ENCODE measurements around the gene FBXO11.

DNA sequence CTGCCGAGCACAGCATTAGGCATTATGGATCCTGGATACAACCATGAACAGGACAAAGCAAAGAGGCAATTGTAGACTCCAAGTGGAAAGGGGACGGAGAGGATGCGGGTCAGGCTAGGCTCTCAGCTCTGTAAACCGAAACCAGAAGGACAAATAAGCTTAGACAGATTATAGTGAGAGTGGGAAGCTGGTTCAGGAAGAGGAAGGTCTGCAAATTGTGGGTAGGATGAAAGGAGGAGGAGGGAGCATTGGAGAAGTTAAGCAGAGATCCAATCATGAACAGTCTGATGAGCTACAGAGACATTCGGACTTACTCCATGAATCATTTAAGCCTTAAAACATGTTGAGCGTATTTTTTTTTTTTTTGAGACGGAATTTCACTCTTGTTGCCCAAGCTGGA is 120.3 kb downstream of the FBXO11 start:
- no peak for TF ChIP-seq POLR2A (IDR thresholded peaks at IDR 0.05; ENCODE audit: low read depth, low read length)
- TF ChIP-seq POLR2AphosphoS5 (IDR thresholded peaks at IDR 0.05; ENCODE audit: low read depth, low read length), result no peak
- TF ChIP-seq SPI1 (IDR thresholded peaks at IDR 0.05; ENCODE audit: low read depth, low read length), result no peak
- TF ChIP-seq TAF1 (IDR thresholded peaks at IDR 0.05; ENCODE audit: low read depth, low read length), result no peak
- no peak for TF ChIP-seq POU2F2 (IDR thresholded peaks at IDR 0.05; ENCODE audit: low read depth, low read length)

Data from GM12891 (cell line).